SW480 (cell line): Measurements from ENCODE around the gene FBXO44.
"Not testable (repeated sequence)": the region's sequence is repeated elsewhere in the genome, so short reads cannot be mapped to it uniquely, and the experiment has no call there.

Source experiments
- DNase-seq: peaks from one replicate; pipeline ENCODE4 v3.0.0-alpha.2; 2016; ENCODE audit warnings: low spot score

FBXO44 gene, protein sequence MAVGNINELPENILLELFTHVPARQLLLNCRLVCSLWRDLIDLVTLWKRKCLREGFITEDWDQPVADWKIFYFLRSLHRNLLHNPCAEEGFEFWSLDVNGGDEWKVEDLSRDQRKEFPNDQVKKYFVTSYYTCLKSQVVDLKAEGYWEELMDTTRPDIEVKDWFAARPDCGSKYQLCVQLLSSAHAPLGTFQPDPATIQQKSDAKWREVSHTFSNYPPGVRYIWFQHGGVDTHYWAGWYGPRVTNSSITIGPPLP

DNA sequence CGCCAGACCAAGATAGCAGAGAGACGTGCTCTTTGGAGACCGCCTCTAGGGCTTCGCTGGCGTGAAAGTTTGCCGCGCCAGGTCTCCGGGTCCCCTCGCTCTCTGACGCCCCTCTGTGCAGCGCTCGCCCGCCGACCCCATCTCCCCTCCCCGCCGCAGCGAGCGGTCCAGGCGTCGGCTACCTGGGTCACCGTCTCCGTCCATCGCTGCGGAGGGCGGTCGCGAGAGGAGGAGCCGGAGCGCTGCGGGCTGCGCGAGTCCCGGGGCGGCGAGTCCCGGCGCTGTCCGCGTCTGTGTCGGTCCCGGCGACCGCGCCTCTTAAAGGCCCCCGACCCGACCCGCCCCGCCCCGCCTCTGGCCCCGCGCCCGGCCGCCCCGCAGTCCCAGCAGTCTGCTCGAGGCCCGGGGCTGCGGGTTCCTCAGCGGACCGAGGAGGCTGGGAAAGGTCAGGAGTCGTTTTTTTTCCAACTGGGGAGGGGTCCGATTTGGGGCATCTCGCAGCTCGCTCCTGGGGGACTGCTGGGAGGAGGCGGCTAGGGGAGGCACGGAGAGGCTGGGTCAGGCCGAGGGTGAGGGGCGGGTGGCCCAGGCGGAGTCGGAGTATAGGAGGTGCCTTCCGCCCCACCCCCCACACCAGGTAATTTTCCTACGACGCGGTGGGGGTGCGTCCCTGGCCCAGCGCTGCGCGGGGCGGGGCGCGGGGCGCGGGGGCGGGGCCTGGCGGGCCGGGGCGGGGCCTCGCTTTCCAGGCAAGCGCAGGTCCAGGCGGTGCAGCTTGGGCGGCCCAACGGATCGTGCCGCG lies at the start of gene FBXO44, which contains the start of gene FBXO2:
Gene FBXO44, plus strand, starts transcription at position 741 of the 802 bp plus-strand sequence. CDS start 959 bp downstream, outside the sequence.
Gene FBXO2, minus strand, starts transcription at position 293 of the 802 bp plus-strand sequence. Its CDS starts 89 bp downstream, at position 204.
- DNase-seq, result peak; percentile 67

DNA sequence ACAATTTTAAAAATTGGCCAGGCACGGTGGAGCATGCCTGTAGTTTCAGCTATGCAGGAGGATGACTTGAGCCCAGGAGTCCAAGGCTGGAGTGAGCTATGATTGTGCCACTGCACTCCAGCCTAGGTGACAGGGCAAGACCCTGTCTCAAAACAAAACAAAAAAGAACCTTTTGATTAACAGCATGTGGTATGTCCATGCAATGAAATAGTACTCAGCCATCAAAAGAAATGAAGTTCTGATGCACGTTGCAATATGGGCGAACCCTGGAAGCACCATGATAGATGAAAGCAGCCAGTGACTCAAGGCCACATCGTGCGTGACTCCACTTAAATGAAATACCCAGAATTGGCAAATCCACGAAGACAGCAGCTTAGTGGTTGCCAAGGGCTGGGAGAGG lies 47.9 kb upstream of the FBXO44 start:
- no peak for DNase-seq

DNA sequence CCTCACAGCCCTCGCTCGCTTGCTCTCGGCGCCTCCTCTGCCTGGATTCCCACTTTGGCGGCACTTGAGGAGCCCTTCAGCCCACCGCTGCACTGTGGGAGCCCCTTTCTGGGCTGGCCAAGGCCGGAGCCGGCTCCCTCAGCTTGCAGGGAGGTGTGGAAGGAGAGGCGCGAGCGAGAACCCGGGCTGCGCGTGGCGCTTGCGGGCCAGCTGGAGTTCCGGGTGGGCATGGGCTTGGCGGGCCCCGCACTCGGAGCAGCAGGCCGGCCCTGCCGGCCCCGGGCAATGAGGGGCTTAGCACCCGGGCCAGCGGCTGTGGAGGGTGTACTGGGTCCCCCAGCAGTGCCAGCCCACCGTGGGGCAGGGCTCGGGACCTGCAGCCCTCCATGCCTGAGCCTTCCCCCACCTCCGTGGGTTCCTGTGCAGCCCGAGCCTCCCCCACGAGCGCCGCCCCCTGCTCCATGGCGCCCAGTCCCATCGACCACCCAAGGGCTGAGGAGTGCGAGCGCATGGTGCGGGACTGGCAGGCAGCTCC lies 46.0 kb upstream of the FBXO44 start:
- not testable (repeated sequence) for DNase-seq

DNA sequence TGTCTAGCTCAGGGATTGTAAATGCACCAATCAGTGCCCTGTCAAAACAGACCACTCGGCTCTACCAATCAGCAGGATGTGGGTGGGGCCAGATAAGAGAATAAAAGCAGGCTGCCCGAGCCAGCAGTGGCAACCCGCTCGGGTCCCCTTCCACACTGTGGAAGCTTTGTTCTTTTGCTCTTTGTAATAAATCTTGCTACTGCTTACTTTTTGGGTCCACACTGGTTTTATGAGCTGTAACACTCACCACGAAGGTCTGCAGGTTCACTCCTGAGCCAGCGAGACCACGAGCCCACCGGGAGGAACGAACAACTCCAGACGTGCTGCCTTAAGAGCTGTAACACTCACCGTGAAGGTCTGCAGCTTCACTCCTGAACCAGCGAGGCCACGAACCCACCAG lies 45.3 kb upstream of the FBXO44 start:
- DNase-seq, result not testable (repeated sequence)

DNA sequence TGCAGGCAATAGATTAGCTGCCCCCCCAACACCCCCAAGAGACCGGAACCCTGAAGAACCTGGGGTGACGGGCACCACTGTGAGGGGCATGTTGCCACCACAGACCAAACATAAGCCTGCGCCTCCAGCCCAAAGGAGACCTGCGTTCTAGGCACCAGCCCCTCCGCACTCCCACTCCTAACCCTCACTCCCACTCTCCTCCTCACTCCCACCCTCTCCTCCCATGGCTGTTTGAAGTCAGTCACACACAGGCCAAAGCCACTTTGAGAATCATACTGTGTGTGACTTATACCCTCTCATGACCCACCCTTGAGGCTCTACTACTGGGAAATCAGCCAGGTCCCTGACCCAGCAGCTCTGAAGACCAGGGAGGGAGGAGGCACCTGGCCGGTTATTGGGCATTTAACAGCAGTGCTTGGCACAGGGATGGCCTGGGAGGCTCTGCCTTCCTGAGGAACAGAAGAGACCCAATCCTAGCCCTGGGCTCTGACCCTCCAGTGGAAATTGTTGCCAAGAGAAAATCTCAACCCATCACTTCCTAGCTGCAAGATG lies 44.0 kb upstream of the FBXO44 start:
- DNase-seq, result no peak

DNA sequence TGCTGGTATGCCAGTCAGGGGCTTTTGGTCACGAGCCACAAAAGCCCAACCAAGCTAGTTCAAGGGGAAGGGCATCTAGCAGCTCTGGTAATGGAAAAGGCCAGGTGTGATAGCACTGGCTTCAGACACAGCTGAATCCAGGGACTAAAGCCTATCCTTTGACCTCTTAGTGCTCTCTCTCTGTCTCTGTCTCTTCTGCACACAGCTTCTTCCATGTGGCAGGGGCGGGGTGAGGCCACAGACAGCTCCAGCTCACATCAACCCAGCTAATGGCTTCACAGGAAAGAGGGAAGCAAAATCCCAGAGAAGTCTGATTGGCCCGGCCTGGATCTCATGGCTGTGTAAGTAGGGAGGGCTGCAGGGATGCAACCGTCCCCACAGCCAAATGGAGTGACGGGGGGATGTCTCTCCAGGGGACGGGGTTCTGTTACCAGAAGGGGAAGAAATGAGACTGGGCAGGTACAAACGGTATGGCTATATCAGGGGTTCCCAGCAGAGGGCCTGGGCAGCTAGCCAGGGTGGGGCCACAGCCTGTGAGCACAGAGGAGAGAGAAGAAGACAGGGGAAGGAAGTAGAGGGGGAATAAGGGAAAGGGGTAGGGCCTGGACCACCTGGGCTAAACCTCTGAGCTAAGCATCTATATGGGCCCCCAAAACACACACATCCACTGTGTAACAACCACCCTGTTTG lies 42.9 kb upstream of the FBXO44 start:
- DNase-seq, result no peak

DNA sequence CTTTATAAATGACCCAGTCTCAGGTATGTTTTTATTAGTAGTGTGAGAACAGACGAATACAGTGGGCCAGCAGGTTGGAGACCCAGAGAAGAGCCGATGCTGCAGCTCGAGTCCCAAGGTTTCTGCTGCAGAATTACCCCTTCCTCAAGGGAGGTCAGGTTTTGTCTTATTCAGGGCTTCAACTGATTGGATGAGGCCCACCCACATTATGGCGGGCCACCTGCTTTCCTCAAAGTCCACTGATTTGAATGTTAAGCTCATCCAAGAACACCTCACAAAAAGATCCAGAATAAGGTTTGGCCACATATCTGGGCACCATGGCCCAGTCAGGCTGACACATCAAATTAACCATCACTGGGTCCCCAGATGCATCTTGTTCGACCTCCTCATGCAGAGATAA lies 41.3 kb upstream of the FBXO44 start:
- no peak for DNase-seq

DNA sequence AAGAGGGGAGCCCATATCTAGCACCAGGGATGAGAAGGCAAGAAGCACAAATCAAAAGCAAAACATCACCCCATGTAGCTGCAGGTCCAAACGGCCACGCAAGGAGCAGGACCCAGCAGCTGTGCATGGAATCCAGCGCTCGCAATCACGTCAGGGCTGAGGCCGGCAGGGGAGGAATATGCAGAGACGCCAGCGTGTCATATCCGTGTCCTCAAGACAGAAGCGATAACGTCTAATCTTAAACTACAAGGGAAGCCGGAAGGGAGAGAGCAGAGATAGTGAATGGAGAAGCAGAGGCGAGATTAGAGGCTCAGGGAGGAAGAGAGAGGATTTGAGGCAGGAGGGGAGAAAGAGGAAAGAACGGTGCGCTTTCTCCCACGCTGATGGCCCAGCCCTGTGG lies 39.6 kb upstream of the FBXO44 start:
- DNase-seq, result no peak

DNA sequence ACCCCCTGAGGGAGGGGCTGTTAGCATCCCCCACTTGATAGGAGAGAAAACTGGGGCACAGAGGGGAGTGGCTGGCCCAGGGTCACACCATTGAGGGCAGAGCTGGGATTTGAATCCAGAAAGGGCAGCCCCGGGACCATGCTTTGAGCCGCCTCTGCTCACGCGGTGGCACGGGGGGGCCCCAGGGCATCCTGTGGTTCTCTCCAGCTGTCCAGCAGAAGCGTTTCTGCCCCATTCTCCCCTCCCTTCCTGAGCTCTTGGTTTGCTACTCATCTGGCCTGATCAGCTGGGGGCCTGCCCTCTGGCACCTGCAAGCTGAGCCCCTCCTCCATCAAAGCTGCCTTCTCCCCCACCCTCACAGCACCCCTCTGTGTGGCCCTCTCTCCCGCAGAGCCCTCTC lies 37.9 kb upstream of the FBXO44 start:
- DNase-seq, result no peak

DNA sequence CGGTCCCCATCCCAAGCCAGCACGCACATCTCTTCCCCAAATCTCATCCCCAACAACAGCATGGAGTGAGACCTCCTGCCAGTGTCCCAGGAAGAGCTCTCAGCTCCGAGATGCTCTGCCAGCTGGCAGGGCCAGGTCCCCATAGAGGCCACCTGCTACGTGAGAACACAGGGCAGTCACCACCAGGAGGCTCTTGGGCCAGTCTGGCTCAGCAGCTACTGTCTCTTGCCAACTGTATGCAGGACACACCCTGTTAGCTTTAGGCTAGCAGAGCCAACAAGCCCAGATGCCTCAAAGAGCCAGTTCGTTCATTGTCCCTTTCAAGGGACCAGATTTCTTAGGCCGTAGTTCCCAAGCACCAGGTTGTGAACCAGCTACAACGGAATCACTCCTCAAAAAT lies 37.4 kb upstream of the FBXO44 start:
- DNase-seq, result peak; percentile 25

DNA sequence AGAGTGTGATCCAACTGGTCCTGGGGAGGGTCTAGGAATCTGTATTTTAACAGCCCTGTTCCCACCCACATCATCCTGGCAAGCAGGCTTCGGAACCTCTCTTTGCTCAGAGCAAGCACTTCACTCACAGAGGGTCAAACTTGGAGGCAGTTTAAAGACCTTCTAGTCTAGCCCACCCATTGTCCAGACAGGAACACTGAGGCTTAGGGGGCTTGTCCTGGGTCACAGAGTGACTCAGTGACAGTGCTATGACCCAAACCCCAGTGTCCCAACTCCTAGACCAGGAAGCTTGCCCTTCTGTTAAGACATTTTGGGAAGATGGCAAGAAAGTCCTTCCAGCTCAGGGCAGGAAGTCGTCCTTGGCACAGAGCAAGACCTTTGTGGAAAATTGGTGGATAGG lies 36.9 kb upstream of the FBXO44 start:
- DNase-seq, result no peak

DNA sequence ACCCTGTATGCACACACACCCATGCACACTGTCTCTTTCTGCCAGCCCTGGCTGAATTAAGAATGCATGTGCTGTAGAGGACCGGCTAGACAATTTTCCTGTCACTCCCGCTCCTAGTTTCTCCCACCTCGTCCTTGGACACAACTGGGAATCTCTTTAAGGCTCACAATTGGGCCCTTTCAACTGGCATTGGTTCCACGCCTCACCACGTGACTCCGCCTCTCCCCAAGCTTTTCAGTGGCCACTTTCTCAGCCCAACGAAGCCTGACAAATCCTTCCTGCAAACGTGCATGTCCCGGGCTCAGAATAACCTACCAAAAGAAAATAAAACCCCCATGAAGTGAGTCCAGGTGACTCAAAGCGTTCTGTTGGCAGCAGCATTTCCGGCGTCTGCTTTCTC lies 34.3 kb upstream of the FBXO44 start:
- DNase-seq, result no peak

DNA sequence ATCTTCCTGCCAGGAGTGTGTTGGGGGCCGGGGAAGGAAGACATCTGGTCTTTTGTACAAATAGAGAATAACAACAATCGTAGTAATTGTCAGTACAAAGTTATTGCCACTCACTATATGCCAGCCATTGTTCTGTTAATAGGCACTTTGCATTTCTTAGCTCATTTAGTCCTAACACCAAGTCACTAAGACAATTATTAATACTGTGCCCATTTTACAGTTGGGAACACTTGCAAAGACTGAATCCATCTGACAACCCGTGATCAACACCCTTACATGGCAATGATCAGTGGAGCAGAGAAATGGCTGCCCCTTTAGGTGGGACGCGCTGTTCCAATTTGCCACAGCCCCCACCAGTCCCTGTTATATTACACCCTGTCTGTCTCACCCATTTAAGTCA lies 33.8 kb upstream of the FBXO44 start:
- DNase-seq, result no peak

DNA sequence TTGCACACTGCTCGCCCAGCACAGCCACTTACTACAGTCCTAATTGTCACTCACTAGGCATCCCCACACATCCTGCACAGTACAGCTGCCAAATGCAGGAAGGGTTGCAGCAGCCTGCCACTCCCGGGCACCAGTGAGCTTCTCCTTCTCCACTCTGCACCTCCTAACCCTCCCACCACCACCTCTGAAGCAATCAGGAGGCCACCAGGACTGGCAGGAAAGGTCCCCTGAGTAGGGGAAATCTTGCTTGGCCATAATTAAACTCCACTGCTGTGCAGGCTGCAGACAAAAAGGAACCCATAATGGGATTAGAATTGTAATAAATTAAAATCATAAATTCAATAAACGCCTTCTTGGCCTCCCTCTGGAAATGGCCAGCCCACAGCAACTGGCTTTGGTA lies 32.3 kb upstream of the FBXO44 start:
- no peak for DNase-seq

DNA sequence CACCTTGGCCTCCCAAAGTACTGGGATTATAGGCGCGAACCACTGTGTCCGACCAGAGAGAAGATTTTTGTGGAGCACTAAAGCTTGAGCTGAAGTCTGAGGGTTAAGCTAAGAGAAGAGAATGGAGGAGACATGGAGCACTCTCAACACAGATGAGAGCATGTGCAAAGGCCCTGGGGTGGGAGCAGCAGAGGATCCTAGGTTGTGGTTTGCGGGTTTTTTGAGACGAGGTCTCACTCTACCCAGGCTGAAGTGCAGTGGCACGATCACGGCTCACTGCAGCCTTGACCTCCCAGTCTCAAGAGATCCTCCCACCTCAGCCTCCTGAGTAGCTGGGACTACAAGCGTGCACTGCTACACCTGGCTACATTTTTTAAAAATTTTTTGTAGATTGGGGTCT lies 31.0 kb upstream of the FBXO44 start:
- DNase-seq, result no peak

DNA sequence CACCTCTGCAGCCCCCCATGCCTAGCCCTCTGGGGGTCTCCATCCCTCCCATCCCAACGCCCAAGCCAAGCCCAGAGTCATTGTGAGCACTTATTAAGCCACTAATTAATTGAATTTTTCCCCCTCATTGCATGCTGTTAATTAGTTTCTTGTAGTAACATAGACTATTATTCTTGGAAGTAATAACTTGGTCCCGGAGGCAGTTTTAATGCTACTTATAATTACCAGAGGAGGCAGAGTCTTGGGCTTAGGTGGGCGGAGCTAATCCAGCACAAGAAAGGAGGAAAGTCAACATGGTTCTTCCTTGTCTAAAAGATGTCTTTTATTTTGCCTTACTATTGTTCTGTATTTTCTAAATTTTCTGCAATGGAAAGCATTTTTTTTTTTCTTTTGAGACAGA lies 28.1 kb upstream of the FBXO44 start:
- DNase-seq, result no peak

DNA sequence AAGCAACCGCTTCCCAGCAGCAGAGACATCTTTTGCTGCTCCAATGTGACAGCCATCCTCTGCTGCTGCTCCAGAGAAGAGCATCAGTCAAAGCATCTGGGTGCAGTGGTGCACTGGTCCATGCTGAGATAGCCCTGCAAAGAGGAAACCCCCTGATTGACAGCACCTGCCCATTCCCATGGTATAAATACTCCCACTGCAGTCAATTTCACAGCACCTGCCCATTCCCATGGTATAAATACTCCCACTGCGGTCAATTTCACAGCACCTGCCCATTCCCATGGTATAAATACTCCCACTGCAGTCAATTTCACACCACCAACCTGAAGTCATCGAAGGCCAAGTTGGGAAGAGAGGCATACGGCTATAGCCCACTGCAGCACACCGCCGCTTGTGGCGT lies 25.9 kb upstream of the FBXO44 start:
- DNase-seq, result no peak

DNA sequence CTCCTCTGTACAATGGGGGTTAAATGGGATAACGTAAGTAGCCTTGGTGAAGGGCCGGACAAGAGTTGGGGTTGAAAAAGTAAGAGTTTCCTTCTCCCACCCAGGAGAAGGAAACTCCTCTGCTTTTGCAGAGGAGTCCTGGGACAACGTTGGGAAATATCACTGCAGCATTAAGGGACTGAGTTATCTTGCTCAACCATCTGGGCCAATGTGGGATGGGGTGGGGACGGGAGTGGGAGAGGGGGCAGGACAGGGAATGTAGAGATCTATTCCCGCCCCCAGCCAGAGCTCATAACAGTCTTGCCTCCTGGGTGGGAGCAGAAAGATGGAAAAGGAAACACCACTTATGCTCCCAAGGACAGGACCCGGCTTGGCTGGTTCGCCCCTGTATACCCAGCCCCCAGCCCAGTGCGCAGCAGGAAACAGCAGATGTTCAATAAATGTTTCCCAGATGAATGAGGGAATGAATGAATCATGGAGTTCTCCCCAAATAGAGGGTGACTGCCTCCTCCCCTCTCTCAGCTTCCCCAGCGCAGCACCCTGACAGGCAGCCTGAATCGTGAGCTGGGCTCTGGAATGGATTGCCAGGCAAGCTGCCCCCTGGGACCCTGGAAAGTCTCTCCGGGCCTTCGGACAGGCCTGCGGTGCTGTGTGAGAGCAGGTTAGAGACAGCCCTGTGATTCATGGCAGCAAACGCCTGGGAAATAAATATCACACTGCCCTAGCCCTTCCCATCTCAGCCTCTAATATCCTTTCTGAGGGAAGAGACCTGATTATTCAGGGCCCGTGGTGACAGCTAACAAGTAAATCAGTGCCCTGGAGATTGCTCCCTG lies 25.3 kb upstream of the FBXO44 start:
- no peak for DNase-seq

DNA sequence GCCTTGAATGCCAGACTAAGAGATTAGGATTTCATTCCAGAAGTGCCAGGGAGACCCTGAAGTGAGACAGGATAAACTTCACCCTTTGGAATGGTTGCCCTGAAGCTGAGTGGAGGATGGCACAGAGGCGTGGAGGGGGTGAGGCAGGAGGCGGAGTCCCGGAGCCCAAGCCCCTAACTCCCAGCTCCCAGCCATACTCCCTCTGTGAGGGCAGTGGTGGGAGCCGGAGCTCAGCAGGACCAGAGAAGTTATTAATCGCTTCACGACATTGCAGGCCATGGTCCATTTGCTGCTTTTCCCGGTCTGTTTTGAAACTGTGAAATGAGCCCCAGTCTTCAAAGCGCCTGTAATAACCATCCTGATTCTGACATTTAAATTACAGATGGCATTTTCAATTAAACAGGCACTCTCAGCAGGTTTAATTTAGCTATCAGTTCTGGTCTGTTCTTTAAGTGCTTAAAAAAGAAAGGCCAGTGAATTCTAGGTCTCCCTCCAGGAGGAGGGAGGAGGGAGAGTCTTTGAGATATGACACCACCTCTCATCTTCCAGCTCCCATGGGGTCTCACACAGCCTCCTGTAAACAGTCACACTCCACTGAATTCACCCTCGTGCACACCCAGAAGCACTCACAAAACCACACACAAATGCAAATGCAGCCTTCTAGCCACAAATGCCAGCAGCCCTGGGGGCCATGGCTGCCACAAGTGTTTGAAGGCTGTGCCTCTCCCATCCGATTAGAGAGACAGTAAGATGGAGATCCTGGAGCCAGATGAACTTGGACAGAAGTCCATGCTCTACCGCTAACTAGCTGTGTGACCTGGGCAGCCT lies 20.1 kb upstream of the FBXO44 start:
- DNase-seq, result no peak

DNA sequence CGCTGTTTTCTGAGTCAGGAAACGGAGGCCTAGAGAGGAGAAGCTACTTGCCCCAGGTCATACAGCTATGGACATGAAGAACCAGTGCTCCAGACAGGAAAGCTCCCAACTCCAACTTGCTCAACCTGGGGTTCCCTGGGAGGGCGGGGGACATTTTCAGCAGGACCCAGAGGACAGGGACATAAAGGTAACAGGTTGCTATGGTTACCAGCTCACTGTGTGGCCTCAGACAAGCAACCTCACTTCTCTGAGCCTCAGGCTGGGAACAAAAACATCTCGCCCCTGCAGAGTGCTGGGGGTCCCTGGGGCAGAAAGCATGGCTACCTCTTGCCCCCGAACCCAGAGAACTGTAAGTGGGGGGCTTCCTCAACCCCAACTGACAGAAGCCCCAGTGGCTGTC lies 16.6 kb upstream of the FBXO44 start:
- no peak for DNase-seq

DNA sequence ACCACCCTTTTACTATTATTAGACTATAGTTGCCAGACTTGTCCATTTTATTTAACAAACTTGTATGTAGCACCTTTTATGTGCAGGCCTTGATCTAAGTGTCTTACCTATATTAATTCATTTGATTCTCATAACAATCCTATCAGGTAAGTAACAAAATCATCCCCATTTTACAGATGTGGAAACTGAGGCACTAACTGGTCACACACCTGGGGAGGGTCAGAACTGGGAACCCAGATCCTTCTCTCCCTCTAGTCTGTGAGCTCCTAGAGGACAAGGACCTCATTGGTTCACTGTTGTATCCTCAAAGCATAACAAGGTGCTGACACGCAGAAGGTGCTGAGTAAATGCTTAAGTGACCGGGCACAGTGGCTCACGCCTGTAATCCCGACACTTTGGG lies 15.3 kb upstream of the FBXO44 start:
- DNase-seq, result no peak
